HG02678 (cell line): ENCODE measurements around the gene INHA.
A peak's percentile ranks its signal among the peaks of the same experiment; 100 is the strongest.

ENCODE experiments used
- ATAC-seq: cut with Tn5 transposase; IDR thresholded peaks from one replicate; pipeline ENCODE4 v1.9.1; 2021; ENCODE audit warnings: mild to moderate bottlenecking, moderate library complexity; ENCODE audit not compliant: unreplicated experiment

INHA gene

DNA sequence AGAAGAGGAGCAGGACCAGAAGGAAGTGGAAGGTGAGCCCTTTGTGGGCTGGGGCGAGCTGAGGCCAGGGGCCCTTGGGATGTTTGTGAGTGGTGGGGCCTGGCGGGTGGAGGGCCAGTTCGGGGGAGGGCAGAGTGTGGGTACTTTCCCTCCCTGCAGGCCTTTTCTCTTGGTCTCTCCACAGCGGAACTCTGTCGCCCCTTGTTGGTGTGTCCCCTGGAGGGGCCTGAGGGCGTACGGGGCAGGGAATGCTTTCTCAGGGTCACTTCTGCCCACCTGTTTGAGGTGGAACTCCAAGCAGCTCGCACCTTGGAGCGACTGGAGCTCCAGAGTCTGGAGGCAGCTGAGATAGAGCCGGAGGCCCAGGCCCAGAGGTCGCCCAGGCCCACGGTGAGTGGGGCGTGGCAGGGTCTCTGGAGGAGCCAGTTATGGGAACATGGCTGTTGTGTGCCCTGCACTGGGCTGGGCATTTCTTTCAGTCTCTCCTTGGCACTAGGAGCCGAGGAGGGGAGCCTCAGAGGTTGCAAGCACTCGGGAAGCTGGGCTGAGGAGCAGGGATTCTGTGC is 36.4 kb downstream of the INHA start:
- no peak for ATAC-seq

DNA sequence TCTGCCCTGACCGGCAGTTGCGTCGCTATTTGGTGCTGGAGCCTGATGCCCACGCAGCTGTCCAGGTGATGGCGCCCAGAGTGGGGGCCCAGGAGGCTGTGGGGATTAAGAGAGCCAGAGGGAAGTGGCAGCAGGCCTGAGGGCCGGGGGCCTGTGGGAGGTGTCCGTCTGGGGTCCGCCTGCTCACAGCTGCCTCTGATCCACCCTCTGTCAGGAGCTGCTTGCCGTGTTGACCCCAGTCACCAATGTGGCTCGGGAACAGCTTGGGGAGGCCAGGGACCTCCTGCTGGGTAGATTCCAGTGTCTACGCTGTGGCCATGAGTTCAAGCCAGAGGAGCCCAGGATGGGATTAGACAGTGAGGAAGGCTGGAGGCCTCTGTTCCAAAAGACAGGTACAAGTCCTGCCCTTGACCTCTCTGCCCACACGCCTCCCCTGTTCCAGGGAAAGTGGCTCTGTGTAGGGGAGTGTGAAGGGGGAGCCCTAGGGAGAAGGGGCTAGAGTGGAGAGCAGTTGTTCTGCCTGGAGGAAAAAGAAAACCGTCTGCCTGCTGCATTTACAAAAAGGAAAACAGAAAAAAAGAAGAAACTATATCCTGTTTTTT is 37.1 kb downstream of the INHA start:
- no peak for ATAC-seq

DNA sequence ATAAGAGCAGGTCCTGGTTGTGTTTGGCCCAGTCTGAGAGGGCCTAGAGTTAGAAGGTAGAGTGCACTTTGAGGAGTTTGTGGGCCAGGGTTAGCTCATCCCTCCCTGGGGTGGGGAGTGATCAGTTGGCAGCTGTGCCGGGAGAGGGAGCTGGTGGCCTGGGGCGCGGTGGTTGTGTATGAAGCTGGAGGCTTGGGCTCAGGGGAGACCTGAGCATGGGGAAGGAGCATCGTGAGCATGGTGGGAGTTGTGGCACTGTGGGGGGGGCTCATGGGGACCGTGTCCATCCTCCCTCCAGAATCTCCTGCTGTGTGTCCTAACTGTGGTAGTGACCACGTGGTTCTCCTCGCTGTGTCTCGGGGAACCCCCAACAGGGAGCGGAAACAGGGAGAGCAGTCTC is 39.2 kb downstream of the INHA start:
- no peak for ATAC-seq

DNA sequence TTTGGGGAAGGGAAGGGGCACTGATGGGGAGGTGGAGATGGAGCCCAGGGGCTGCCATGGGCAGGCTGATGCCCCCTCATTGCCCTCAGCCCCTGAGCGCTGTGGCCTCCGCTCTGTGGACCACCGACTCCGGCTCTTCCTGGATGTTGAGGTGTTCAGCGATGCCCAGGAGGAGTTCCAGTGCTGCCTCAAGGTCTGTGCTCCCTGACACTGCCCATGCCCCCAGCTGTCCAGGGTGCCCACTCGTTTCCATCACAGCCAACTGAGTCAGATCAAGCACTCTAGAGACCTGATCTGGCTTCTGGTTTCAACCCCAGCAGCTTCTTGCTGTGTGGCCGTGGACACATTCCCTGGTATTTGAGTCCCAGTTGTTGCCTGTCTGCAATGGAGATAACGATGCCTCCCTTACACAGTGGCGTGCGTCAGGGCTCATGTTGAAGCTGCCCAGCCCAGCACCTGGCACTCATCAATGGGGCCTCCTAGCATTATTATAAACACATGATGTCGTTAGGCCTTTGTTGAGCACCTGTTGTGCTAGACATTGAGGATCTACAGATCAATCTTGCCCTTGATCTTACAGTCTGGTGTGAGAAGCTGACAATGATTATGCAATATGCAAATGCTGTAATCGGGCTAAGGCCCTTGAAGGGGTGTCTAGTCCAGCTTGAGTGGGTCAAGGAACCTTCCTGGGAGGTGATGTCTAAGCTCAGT is 39.9 kb downstream of the INHA start:
- ATAC-seq = no peak

DNA sequence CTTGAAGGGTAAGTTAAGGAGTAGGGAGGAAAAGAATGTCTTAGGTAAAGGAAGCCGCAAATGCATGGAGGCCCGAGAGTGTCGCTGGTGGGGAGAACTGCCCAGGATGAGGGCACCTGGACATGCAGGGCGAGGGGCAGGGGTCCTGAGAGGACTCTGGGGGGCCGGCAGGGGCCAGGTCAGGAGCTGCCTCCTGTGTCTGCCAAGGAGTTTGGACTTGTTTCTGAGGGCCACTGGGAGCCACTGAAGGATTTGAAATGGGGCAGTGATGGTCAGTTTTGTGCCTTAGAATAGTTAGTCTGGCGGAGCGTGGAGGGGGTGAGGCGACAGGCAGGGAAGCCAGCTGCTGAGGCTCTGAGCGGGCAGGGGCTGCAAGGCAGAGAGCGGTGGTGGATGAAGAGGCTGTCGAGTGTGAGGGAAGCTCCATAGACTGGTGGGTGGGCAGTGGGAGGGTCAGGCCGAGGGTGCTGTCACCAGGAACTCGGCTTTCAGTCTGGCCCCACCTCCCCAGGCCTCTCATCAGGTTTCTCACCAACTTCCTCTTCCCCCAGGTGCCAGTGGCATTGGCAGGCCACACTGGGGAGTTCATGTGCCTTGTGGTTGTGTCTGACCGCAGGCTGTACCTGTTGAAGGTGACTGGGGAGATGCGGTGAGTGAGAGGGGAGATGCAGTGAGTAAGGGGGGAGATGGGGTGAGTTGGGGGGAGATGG is 40.6 kb downstream of the INHA start:
- peak; percentile 87 for ATAC-seq

DNA sequence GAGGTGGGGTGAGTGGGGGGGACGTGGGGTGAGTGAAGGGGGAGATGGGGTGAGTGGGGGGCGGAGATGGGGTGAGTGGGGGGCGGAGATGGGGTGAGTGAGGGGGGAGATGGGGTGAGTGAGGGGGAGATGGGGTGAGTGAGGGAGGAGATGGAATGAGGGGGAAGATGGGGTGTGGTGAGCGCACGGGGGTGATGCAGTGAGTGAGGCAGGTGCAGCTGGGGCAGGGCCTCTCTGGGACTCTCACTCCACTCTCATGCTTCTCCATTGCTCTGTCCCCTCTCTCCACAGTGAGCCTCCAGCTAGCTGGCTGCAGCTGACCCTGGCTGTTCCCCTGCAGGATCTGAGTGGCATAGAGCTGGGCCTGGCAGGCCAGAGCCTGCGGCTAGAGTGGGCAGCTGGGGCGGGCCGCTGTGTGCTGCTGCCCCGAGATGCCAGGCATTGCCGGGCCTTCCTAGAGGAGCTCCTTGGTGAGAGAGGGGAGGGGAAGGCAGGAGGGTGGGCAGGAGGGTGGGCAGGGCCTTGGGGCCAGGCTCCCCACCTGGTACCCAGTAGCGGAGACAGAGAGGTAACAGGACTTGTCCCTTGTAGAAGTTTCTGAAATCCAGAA is 41.5 kb downstream of the INHA start:
- no peak for ATAC-seq

DNA sequence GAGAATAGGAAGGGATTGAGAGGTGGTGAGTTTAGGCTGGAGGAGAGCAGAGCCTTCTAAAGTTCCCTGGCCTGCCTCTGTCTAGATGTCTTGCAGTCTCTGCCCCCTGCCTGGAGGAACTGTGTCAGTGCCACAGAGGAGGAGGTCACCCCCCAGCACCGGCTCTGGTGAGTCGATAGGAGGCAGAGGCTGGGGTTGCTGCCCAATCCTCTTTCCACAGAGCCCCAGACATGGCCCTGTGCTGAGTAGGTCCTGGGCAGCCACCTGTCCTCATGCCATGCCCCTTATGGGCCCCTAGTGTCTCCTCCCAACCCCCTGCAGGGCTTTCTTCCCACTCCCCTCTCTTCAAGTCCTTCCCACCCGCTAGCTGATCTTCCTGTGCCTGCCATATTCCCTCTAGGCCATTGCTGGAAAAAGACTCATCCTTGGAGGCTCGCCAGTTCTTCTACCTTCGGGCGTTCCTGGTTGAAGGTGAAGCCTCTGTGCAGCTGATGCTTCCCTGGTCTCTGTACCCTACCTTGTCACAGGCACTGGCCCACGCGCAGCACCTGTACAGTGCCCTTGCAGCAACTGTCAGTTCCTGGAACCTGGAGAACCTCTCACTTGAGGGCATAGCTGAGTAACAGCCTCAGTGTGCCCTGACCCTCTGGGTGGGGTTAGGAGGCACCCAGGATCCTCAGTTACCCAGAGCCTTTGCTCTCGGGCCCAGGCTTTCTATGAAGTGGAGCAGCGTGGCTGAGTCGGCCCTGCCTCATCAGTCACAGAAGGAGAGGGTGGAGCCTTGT is 42.2 kb downstream of the INHA start:
- ATAC-seq = no peak

DNA sequence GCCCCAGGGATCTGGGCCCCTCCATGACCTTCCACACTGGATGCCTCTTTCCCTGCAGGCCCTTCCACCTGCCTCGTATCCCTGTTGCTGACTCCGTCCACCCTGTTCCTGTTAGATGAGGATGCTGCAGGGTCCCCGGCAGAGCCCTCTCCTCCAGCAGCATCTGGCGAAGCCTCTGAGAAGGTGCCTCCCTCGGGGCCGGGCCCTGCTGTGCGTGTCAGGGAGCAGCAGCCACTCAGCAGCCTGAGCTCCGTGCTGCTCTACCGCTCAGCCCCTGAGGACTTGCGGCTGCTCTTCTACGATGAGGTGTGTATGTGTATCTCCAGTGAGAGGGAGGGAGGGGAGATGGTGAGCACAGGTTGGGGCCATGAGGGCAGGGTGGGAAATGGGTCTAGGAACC is 42.9 kb downstream of the INHA start:
- no peak for ATAC-seq

DNA sequence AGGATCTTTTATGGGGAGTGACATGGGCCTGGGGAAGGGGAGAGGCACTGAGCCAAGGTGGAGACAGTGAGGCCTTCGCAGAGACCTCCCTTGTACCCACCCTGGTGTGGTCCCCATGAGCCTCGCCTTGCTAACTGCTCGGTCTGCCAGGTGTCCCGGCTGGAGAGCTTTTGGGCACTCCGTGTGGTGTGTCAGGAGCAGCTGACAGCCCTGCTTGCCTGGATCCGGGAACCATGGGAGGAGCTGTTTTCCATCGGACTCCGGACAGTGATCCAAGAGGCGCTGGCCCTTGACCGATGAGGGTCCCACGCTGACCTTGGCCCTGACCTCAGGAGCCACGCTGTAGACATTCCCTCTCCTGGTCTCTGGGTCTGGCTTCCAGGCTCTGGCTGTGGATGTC is 43.8 kb downstream of the INHA start:
- ATAC-seq = no peak

DNA sequence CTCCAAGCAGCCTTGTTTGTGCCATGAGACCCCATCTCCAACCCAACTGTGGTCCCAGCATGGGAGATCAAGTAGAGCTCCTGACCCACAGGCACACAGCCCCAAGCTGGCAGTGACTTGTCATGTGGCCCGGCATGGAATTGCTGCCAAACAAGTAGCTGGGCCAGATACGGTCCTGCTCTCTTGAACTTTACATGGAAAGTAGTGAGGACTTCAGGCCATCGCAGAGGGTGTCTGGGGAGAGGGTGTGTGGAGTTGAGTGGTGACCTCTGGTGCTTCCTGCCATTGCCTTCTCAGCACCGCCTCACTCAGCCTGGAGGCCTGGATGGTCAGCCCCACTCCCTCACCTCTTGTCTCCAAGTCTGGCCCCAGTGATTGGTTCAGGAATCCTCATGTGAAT is 44.4 kb downstream of the INHA start:
- no peak for ATAC-seq

DNA sequence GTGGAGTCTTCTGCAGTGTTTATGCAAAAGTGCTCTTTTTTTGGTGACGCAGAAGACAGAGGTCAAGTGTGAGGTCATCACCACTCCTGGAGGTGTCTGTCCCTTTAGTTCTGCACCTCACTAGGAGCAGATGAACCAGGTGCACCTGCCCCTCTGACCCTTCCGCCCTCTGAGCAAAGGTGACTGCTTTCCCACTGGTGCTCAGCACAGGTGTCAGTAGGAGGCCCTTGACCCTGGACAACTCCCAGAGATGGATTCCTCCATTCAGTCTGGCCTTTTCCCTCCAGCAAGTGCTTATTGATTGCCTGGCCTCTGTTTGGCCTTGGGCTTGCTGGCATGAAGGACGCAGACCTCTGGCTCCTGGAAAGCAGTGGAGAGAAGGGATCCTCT is 46.6 kb downstream of the INHA start:
- no peak for ATAC-seq

DNA sequence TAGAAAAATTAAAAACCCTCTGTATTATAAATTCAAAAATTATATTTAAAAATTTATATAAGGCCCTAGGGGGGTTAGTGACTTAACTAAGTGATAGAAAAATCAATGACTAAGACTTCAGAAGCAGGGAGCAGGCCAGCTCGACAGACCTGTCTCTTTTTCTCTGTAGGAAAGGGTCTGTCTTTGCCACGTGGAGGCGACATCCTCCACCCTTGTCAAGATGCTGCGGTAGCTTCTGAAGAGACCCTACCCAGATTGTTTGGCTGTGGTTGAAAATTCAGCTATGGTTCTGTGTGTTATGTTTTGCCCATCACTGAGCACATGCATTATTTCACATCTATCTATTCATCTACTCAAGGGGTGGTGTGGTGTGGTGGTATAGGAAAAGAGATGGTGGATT is 47.1 kb downstream of the INHA start:
- ATAC-seq = no peak

DNA sequence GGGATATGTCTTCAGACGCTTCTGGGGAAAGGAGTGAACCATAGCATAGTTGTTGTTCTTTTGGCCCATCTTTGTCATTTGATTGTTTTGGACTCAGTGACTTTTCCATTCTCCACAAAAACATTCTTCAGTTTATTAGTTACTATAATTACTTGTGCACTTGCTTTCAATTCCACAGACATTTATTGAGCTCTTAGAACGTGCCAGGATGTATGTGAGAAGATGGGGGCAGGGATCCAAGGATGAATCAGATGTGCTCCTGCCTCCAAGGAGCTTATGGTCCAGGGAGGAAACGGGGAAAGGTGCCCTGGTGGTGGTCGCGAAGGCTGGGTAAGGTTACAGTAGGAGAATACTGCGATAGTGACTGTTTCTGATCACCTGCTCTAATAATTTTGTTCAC is 48.4 kb downstream of the INHA start:
- ATAC-seq = no peak

DNA sequence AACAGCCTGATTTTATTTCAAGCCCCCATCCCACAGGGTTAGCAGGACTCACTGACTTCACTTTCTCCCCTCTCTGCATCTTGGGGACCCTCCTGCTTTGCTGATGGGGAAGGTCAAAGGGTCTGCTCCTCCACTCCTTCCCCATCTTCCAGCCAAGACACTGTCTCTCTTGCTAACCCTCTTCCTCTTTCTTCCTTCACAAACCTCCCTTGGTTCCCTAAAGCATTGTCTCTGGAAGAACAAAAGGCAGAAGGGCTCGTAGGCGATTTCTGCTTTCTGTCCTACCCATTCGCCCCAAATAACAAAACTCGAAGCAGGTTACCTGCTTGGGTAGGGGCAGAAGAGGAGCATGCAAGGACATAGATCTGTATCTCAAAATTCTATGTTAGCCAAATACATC is 49.8 kb downstream of the INHA start:
- no peak for ATAC-seq

DNA sequence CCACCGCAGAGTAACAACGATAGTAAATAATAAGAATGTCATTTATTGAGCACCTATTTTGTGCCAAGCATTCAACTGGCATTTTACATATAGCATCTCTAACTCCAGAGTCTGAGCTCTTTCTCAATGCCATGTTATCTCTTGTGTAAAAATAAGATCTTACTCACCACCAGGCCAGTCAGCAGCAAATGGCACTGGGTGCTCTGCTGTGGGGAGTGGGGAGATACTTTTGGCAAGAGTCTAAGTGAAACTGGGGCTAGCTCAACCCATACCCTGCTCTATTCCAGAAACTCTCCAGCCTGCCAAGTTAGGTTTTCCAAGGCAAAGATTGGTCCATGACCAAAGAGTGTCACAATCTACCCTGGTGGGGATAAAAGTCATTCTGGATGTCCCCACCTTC is 50.4 kb downstream of the INHA start:
- ATAC-seq = no peak

DNA sequence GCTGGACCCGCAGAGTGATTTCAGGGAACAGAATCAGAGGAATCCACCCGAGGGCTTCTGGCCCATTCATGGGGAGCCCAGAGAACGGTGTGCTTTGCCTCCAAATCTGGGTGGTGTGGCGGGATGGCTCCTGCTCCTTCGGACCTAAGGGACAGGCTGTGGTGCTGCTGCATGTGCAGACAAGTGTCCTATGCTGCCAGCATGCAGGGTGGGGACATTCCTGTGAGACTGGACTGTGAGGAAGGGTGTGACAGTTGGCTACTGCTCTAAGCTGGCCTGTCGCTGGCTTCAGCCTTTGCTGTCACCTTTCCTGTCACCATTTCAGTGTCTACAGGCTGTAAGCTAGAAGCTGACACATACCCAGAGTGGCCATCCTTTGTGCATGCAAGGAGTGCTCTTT is 52.5 kb downstream of the INHA start:
- no peak for ATAC-seq

DNA sequence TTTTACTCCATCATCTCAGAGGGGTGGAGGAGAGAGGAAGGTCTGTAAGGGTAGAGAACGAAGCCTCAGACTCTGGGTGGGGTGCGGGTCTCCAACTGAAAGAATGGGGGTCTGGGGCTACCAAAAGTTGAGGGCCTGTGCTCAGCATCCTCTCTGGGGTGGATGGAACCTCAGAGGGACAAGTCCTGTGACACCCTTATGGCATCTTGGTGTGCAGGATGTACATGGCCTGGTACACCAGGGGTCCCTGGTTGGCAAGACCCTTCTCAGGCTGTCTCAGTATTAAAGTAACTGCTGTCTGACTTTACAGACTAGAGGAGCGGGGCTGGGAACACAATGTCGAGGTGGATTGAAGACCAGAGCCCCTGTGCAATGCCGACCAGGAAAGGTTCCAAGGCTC is 53.1 kb downstream of the INHA start:
- no peak for ATAC-seq
